GM19324 (cell line): ENCODE data around the gene RIOK2.

ENCODE experiments used
- ATAC-seq: cut with Tn5 transposase; IDR thresholded peaks from one replicate; pipeline ENCODE4 v1.9.1; 2021; ENCODE audit warnings: mild to moderate bottlenecking, moderate library complexity; ENCODE audit not compliant: unreplicated experiment, low FRiP score

The RIOK2 gene

DNA sequence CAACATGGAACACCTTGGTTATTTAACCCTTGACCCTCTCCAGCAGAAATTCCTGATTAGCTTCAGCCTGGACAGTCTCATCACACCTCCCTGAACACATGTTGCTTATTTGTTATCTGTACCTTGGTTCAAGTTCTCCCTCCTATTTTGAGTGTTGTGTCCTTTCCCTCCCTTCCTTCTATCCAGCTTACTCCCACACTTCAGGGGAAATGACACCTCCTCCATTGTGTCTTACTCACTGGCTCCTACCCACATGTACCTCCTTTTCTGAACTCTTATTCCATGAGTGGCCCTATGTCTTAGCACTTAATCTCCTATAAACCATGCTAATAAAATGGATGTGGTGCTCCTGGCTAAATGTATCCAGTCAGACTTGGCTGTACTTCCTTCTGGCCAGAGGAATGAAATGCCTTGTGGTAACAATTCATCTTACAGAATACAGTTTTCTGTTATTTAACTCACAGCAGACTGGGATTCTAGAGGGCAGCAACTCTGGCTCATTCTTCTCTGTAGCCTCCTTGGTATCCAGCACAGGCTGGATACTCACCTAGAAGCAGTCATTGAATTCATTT, 51.8 kb downstream of the RIOK2 start:
- no peak for ATAC-seq

DNA sequence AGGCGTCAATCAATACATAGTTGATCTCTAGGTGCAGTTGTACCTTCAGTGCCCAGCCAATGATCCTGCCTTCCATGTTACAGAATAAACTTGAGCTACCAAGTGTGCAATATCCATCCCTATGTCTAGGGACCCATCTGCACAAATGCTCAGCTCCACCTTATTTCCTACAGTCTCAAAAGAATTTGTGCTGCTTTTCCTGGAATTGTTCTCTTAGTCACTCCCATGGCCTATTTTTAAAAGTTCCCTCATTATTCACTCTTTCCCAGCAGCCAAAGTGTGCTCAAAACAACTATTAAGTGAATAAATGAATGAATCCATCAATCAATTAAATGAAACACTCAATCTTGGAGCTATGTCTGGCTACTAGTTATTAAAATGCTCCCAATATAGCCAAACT, 55.3 kb downstream of the RIOK2 start:
- ATAC-seq: no peak

DNA sequence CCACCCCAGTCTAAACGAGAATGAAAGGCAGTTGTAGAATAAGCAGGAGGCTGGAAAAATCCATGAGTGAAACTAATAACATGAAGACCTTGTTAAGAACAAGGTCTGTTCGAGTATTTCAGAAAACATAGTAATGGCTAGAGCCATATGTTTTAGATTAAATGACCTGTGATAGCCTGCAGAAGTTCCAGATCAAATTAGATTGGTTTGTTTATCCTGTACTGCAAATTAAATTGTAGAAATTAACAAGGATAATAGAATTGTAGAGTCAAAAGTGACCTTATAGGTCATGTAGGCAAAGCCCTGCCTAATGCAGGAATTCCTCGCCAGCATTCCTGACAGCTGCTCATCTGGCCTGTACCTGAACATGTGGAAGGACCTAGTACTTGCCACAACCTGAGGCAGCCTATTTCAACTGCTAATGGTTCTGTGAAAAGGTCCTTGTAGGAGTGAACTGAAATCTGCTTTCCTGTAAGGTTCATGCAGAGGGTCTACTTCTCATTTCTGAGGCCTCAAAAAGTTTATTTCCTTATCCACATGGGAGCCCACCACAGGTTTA, 57.8 kb downstream of the RIOK2 start:
- ATAC-seq: no peak

DNA sequence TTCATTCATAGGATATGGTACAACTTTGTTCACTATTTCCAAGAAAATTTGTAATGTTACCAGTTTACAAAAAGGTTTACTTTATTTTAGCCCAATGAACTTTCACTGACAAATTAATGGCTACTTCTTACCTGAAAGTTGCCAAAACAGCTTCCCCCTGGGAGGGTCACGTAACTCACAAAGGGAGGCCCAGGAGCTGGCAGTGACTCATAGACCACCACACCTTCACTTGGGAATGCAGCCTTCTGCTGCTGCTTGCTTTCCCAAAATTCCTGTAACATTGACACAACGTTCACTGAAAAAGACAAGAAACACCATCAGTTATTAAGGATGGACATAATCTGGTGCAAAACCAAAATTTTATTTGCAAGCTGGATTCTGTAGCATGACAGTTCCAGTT, 58.7 kb downstream of the RIOK2 start:
- ATAC-seq: no peak

DNA sequence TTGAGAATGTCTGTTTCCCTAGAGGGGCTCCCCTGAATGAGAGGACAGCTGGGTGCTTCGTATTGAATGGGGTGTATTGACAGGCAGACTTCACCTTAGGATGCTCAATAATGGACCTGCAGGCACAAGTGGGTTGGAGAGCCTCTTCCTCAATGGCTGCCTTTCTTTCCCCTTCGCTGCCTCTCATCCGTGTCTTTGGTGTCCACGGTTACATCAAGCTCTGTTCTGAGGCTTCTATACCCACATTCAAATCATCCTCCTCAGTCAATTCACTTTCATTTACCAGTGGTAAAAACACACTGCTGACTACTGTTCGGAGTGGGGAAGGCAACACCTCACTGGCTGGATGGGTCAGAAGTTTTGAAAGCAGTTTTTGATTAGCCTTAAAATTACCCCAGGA, 61.2 kb downstream of the RIOK2 start:
- ATAC-seq: no peak

DNA sequence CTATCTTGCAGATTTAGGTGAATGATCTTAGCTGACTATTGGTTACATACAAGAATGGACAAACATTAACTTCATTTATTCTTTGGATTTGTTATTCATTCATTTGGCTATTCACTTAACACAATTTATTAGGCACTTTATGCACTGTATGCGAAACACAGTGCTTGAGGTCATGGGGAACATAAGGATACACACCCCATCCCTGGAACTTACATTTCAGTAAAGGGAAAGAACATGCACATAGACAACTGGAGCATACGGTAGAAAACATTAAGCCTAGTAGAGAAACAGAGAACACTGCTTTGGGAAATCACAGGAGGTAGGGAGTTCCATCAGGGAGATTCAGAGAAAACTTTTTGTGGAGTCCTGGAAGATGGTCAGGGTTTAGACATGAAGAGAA, 62.9 kb downstream of the RIOK2 start:
- no peak for ATAC-seq

DNA sequence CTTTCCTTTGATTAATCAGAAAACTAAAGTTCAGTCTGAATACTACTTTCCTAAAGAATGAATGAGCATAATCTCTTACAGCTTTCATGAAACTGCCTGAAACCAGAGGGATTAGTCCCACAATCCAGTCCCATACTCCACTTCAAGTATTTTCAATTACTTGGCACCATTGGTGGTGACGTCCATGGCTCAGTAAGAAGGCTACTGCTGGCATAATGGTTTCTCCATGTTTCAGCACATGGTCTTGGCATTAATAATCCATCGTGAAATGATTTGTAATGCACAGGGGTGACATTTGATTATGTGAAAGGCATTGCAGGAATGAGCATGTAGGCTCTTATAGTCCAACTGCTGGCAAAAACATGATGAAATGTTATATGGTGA, 64.0 kb downstream of the RIOK2 start:
- ATAC-seq: no peak

DNA sequence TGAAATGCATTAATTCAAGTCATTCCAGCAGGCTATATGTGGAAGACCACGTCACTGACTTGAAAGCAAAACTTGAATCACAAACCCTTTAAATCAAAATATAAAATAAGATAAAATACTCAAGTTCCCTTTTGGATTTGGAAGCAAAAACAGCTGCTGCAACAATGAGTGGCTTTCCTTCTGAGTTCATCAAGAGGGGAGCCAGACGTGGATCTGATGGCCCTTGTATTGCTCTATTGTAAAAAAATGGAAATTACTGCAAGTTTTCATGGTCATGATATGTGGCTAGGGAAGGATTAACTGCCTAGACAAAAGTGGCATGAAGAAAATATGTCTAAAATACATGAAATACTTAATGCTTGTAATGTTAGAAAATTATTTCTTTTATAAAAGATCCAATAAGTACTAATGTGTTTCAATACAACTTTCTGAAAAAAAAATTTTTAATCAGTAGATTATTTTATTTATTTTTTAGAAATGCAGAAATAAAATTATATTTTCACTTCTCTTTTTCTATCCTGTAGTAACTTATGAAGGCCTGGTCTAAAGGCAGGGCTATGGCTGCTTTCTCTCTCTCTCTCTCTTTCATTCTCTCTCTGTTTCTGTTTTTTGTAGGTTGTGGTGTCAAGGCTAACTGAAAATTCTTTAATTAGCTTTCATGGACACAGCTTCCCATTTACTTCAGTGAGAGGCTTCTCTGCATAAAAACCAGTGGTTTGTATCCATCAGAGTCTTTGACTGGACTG, 64.6 kb downstream of the RIOK2 start:
- ATAC-seq: no peak

DNA sequence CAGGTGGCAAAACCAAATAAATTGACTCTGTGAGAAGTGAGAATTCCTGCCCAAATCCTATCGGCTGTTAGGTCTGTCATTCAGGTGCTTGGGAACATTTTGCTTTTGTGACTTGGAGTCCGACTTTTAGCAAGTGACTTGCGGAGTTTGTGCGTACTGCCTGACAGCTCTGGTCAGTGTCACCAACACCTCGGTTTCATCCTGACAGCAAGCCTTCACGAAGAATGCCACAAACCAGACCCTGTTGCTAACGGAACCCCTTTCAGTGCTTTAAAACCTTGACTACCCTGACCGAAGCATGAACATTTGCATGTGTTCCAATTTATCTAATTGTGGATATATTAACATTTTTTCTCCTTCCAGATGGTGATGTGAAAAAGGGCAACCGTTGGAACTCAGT, 67.1 kb downstream of the RIOK2 start:
- no peak for ATAC-seq

DNA sequence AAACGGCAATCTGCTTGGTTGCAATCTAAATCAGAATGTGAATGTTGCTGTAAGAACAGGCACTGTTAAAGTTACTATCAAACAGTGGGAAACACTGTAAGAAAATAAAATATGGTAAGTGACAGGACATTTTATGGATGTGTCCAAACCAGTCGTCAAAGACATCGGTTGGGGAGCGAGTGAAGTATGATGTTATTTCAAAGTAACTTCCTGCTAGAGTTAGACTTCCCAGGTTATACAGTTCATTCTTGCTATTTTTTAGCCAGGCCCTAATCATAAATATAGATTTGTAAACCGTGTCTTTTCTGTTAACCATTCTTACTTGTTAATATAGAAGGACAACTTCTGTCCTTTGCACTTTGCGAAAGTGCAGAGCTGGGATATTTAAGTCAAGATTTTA, 70.8 kb downstream of the RIOK2 start:
- no peak for ATAC-seq

DNA sequence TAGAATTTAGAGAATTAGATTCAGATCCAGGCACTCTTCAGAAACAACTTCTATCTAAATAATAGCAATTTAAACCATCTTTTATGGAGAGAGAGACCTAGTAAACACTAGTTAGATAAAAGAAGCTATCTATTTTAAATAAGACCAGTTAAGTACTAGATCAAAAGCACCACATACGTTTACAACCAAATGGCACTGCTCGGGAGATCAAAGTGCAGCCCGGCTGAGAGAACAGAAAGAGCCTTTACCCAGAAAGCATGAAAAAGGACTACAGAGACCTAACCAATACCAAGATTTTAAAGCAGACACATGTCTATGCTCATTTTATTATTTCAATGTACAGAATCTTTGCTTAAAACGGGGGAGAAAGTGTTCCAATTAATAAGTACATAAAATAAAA, 71.4 kb downstream of the RIOK2 start:
- no peak for ATAC-seq

DNA sequence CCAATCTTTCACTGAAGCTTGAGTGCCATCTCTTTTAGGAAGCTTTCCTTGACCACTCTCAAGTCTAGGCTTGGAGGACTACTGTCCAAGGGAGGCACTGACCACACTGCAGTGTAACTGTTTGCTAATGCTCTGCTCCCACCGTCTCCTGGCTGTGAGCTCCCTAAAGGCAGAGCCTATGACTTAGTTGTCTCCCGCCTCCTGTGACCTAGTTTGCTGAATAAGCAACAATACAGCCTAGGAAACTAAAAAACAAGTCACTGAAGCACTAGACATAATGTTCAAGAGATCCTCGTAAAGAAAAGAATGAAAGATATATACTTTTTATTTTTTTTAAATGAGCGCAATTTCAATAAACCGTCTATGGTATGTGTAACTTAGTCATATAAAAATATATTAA, 72.0 kb downstream of the RIOK2 start:
- no peak for ATAC-seq
